ENCODE data around the gene HOXD11. TPM values are rescaled to one million over a fixed set of nuclear protein-coding genes. Genes with fewer than 3 reads are reported as not detected.

Gene HOXD11
- total RNA-seq, 1 donor = not detected

- H4K20me1 ChIP-seq (ENCODE audit: insufficient read depth, low read length) = peaks cover 10% of the 10 kb centered on the region
- no peaks in the 10 kb centered on the region for H3K9me3 ChIP-seq (ENCODE audit: low read depth, low read length)
- no peaks in the 10 kb centered on the region for H3K4me1 ChIP-seq (ENCODE audit: insufficient read depth, low read length)
- no peak overlapping the region for H3K27ac ChIP-seq (ENCODE audit: low read depth, low read length)
- H3K79me2 ChIP-seq (ENCODE audit: insufficient read depth, low read length) = peaks cover 21% of the 10 kb centered on the region
- no peak overlapping the region for H2AFZ ChIP-seq (ENCODE audit: low read length)
- TF ChIP-seq CTCF (IDR thresholded peaks at IDR 0.05; ENCODE audit: extremely low read depth, low read depth, low read length) = no peak
- no peaks in the 10 kb centered on the region for H3K27me3 ChIP-seq (ENCODE audit: insufficient read depth, low read length)
- DNase-seq (ENCODE audit: insufficient read length, low spot score, missing footprints) = no peak
- no peak overlapping the region for H3K4me3 ChIP-seq (ENCODE audit: insufficient read depth, low read length)
- no peaks in the 10 kb centered on the region for H3K36me3 ChIP-seq (ENCODE audit: insufficient read depth, low read length)
- no peak overlapping the region for H3K4me2 ChIP-seq (ENCODE audit: insufficient read depth, low read length)
Observed at GRCh38 chr2:176145085-176145969, 38.2 kb downstream of the HOXD11 start.

- no peak overlapping the region for H3K27ac ChIP-seq (ENCODE audit: low read depth, low read length)
- no peaks in the 10 kb centered on the region for H3K4me1 ChIP-seq (ENCODE audit: insufficient read depth, low read length)
- H4K20me1 ChIP-seq (ENCODE audit: insufficient read depth, low read length) = peaks cover 8% of the 10 kb centered on the region
- no peak overlapping the region for H3K4me3 ChIP-seq (ENCODE audit: insufficient read depth, low read length)
- H3K27me3 ChIP-seq (ENCODE audit: insufficient read depth, low read length) = no peaks in the 10 kb centered on the region
- H3K79me2 ChIP-seq (ENCODE audit: insufficient read depth, low read length) = peaks cover 19% of the 10 kb centered on the region
- peak; percentile 70 for DNase-seq (ENCODE audit: insufficient read length, low spot score, missing footprints)
- H2AFZ ChIP-seq (ENCODE audit: low read length) = no peak overlapping the region
- no peak overlapping the region for H3K4me2 ChIP-seq (ENCODE audit: insufficient read depth, low read length)
- H3K9me3 ChIP-seq (ENCODE audit: low read depth, low read length) = no peaks in the 10 kb centered on the region
- TF ChIP-seq CTCF (IDR thresholded peaks at IDR 0.05; ENCODE audit: extremely low read depth, low read depth, low read length) = no peak
- H3K36me3 ChIP-seq (ENCODE audit: insufficient read depth, low read length) = no peaks in the 10 kb centered on the region
Observed at GRCh38 chr2:176146101-176146500, 39.0 kb downstream of the HOXD11 start.

- peaks cover 13% of the 10 kb centered on the region for H3K79me2 ChIP-seq (ENCODE audit: insufficient read depth, low read length)
- H3K27ac ChIP-seq (ENCODE audit: low read depth, low read length) = no peak overlapping the region
Observed at GRCh38 chr2:176146645-176147044, 39.6 kb downstream of the HOXD11 start.

More at GRCh38 chr2:176146645-176147044, 39.6 kb downstream of the HOXD11 start:
- DNase-seq (ENCODE audit: insufficient read length, low spot score, missing footprints) = no peak
- Histone ChIP-seq H2AFZ (ENCODE audit: low read length) (no peak overlapping the region), H3K9me3 (ENCODE audit: low read depth, low read length) (no peaks in the 10 kb centered on the region), H3K4me3 (ENCODE audit: insufficient read depth, low read length) (no peak overlapping the region), H3K27me3 (ENCODE audit: insufficient read depth, low read length) (no peaks in the 10 kb centered on the region), H3K4me2 (ENCODE audit: insufficient read depth, low read length) (no peak overlapping the region), H3K4me1 (ENCODE audit: insufficient read depth, low read length) (no peaks in the 10 kb centered on the region), H4K20me1 (ENCODE audit: insufficient read depth, low read length) (peaks cover 6% of the 10 kb centered on the region), H3K36me3 (ENCODE audit: insufficient read depth, low read length) (no peaks in the 10 kb centered on the region)
- no peak for TF ChIP-seq CTCF (IDR thresholded peaks at IDR 0.05; ENCODE audit: extremely low read depth, low read depth, low read length)
